ENCODE results near the gene LHFPL3.
"Not testable (repeated sequence)": the region's sequence is repeated elsewhere in the genome, so short reads cannot be mapped to it uniquely, and the experiment has no call there.

Gene LHFPL3

GRCh38 chr7:104901240-104901619 lies 572.8 kb downstream of the LHFPL3 start:
- no peak for DNase-seq (ENCODE audit: low read depth, low spot score)
- H3K4me3 ChIP-seq (ENCODE audit: low read length): no peak overlapping the region

- no peak overlapping the region for H3K4me3 ChIP-seq (ENCODE audit: low read length)
- no peak for DNase-seq (ENCODE audit: low read depth, low spot score)
Measured at GRCh38 chr7:104902183-104902582, 573.8 kb downstream of the LHFPL3 start.

DNA sequence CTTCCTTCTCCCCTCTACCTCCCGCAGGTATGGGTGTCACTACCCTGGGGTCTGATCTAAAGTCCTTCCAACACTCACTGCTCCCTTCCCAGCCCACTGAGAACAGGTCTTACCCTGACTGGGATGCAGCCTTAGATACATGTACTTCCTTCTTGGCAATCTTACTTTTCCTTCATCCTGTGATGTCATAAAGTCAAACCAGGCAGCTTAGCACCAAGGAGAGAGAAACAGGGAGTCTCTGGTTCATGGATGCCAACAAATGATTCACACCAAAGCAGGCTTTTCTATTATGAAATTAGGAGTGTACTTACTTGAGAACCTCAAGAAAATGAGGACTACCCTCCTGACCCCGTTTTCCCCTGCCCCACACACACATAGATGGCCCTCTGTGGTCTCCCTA lies 574.6 kb downstream of the LHFPL3 start:
- no peak overlapping the region for H3K4me3 ChIP-seq (ENCODE audit: low read length)
- DNase-seq (ENCODE audit: low read depth, low spot score): no peak

- H3K4me3 ChIP-seq (ENCODE audit: low read length): no peak overlapping the region
- DNase-seq (ENCODE audit: low read depth, low spot score): no peak
Measured at GRCh38 chr7:104903846-104904245, 575.4 kb downstream of the LHFPL3 start.

- no peak overlapping the region for H3K4me3 ChIP-seq (ENCODE audit: low read length)
- no peak for DNase-seq (ENCODE audit: low read depth, low spot score)
Measured at GRCh38 chr7:104906032-104906431, 577.6 kb downstream of the LHFPL3 start.

DNA sequence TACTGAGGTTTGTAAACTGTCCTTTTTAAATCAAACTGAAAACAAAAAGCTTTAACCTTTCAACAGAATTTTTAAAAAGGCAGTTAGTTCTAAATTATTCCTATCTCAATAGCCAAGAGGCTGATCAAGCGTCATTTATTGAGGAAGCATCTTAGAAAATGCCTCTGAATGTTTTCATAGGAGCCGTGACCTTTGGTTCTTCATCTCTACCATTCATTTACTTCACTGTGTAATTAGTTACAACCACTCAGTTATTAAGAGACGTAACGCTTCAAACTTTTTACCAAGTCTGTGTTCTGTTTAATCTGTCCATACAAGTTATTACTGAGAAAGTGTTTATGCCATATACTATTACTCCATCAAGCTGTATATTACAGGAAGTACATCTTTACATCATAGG lies 578.2 kb downstream of the LHFPL3 start:
- H3K4me3 ChIP-seq (ENCODE audit: low read length): no peak overlapping the region
- no peak for DNase-seq (ENCODE audit: low read depth, low spot score)

DNA sequence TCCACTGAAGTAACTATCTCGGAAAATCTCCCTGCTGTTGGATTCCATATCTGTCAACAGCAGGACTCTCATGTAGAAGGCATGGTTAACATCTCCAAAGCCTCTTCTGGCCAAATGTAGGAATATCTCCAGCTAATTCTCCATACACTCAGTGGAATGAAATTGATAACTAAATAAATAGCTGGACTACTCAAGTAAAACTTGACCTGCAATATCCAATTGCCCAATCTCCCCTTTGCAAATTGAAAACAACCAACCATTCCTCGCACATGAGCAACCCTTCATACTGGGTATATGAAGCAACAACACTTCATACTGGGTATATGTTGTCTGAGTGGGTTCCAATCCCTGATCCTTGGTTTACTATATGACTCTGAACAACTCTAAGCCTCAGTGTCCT lies 580.2 kb downstream of the LHFPL3 start:
- no peak for DNase-seq (ENCODE audit: low read depth, low spot score)
- H3K4me3 ChIP-seq (ENCODE audit: low read length): no peak overlapping the region

- H3K4me3 ChIP-seq (ENCODE audit: low read length): no peak overlapping the region
- DNase-seq (ENCODE audit: low read depth, low spot score): no peak
Measured at GRCh38 chr7:104909096-104909495, 580.7 kb downstream of the LHFPL3 start.

- H3K4me3 ChIP-seq (ENCODE audit: low read length): no peak overlapping the region
- no peak for DNase-seq (ENCODE audit: low read depth, low spot score)
Measured at GRCh38 chr7:104914421-104914820, 586.0 kb downstream of the LHFPL3 start.

GRCh38 chr7:104921596-104921995 lies 593.2 kb downstream of the LHFPL3 start:
- no peak for DNase-seq (ENCODE audit: low read depth, low spot score)

DNA sequence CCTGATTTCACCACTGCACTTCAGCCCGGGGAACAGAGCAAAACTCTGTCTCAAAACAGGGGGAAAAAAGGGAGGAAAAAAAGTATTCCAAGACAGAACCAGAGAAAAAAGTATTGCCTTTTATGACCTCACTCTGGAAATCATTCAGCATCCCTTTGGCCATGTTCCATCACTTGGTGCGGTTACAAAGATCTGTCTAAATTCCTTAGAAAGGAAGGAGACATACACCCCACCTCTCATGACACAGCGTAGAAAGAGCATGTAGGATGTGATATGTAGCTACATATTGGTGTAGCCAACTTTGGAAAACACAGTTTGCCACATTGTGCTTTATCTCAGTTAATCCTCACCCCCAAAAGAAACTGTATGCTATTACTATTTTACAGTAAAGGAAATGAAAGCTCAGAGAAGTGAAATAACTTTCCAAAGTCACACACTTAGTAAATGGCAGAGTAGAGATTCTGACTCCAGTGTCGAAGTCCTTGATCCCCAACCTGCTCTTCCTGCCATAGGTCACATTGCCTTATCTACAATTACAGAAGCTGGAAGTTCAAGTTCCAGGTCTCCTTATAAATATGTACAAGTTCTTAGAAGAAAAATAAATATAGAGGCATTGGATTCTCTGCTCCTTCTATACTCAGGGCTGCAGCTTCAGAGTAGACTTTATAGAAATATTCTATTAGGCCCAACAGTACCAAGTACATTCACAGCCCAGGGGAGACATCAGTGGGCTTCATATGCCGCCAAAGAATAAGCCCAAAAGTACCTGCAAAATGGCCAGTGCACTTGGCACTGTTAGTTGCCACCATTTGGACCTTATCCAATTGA lies 594.0 kb downstream of the LHFPL3 start:
- DNase-seq (ENCODE audit: low read depth, low spot score): no peak
- H3K4me3 ChIP-seq (ENCODE audit: low read length): no peak overlapping the region

More at GRCh38 chr7:104921596-104921995, 593.2 kb downstream of the LHFPL3 start:
- no peak overlapping the region for H3K4me3 ChIP-seq (ENCODE audit: low read length)

DNA sequence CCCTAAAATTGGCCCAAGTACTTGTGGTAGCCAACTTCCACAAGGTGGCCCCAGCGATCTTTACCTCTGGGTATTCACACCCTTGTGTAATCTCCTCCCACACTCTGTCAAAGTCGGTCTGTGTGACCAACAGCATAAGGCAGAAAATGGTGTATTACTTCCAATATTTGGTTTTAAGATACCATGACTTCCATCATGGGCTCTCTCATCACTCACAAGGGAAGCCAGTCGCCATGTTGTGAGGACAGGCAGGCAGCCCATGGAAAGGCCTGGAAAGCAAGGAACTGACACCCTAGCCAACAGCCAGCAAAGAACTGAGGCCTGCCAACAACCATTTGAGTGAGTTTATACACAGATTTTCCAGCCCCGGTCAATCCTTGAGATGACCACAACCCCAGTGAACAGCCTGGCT lies 594.6 kb downstream of the LHFPL3 start:
- DNase-seq (ENCODE audit: low read depth, low spot score): peak; percentile 54

DNA sequence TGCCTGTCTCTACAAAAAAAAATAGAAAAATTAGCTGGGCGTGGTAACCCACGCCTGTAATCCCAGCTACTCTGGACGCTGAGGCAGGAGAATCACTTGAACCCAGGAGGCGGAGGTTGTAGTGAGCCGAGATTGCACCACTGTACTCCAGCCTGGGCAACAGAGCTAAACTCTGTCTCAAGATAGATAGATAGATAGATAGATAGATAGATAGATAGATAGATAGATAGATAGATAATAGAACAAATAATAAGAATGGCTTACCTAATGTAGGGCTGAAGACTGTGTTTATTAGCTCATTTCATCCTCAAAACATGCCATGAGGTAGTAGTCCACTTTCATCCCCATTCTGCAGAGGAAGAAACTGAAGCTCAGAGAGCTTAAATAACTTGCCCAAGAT lies 597.8 kb downstream of the LHFPL3 start:
- not testable (repeated sequence) for H3K4me3 ChIP-seq (ENCODE audit: low read length); DNase-seq (ENCODE audit: low read depth, low spot score)

More for the DNA sequence above, 594.6 kb downstream of the LHFPL3 start:
- no peak overlapping the region for H3K4me3 ChIP-seq (ENCODE audit: low read length)

GRCh38 chr7:104926601-104927041 lies 598.2 kb downstream of the LHFPL3 start:
- no peak overlapping the region for H3K4me3 ChIP-seq (ENCODE audit: low read length)
- DNase-seq (ENCODE audit: low read depth, low spot score): no peak

DNA sequence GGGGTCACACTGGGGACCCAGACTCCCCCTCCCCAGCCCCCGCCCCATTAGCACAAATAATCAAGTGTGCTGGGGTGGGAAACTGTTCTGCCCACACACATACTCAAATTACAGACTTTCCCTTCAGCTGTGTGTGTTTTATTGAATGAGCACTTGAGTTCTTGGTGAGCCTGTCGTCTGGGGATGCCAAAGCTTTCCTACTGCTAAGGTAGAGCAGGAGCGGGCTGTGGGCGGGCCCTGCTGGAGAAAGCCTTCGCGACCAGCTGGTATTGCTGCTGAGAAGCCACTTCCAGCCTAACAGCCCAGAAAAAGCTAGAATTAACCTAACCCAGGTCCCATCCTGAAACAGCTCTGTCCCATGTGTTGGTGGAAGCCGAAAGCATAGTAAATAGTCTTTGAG lies 598.7 kb downstream of the LHFPL3 start:
- H3K4me3 ChIP-seq (ENCODE audit: low read length): no peak overlapping the region
- no peak for DNase-seq (ENCODE audit: low read depth, low spot score)

DNA sequence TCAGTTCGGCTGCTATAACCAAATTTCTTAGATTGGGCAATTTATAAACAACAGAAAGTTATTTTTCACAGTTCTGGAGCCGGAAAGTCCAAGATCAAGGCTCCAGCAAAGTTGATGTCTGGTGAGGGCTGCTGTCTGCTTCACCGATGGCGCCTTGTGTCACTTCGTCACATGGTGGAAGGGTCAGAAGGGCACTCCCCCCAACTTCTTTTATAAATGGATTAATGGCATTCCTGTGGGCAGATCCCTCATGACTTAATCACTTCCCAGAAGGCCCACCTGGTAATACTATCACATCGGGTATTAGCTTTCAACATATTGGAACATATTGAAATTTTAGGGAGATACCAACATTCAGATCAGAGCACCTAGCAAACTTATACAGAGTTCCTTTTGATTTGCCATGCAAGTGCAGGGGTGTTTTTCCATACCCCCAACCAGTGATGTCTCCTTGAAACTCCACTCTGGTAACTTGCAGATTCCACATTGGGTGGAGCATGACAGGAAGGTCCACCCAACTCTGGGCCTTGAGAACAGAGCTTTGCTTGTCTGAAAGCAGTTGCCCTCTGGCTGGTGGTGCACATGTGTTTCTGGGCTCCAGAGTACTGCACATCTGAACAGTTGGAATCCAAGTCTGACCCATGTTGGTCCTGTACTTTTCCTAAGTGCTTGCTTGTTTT lies 600.5 kb downstream of the LHFPL3 start:
- DNase-seq (ENCODE audit: low read depth, low spot score): no peak
- H3K4me3 ChIP-seq (ENCODE audit: low read length): no peak overlapping the region

- H3K4me3 ChIP-seq (ENCODE audit: low read length): no peak overlapping the region
- DNase-seq (ENCODE audit: low read depth, low spot score): no peak
Measured at GRCh38 chr7:104929921-104930320, 601.5 kb downstream of the LHFPL3 start.

DNA sequence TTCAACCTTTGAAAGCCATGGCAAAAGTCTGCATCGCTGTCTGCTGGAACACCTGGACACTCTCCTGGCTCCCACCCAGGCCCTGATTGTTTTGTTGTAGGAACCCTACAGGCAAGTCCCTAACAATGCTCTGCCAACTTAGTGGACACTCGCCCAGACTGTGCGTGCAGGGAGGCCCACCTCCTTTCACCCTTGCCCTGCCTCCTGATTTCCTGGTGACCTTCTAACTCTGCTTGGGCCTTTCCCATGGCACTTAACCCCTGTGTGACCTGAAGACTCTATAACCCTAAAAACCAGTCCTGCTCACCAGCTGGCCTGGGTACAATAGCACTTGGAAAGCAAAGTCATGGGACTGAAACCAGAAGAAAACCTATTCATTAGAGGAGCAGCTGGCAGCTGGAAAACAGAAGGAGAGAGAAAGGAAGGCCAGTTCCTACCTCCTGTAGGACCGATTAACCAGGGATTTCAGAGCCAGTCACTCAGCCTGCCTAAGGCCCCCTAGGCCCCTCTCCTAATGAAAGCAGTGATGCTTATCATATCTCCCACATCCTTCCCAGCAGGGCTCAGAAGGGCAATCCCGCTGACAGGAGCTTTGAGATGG lies 602.9 kb downstream of the LHFPL3 start:
- DNase-seq (ENCODE audit: low read depth, low spot score): no peak

DNA sequence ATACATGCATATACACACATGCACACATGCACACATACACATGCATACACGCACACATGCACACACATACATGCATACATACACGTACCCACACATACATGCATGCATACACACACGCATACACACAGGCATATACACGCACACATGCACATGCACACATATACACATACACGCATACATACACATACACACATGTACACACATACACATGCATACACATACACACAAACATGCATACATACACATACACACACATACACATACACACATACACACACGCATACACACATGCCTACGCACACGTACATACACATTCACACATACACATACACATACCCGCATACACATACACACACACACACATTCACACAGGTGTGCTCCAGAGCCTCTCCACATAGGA lies 604.6 kb downstream of the LHFPL3 start:
- DNase-seq (ENCODE audit: low read depth, low spot score): no peak
- H3K4me3 ChIP-seq (ENCODE audit: low read length): no peak overlapping the region

More for the DNA sequence above, 602.9 kb downstream of the LHFPL3 start:
- no peak overlapping the region for H3K4me3 ChIP-seq (ENCODE audit: low read length)

DNA sequence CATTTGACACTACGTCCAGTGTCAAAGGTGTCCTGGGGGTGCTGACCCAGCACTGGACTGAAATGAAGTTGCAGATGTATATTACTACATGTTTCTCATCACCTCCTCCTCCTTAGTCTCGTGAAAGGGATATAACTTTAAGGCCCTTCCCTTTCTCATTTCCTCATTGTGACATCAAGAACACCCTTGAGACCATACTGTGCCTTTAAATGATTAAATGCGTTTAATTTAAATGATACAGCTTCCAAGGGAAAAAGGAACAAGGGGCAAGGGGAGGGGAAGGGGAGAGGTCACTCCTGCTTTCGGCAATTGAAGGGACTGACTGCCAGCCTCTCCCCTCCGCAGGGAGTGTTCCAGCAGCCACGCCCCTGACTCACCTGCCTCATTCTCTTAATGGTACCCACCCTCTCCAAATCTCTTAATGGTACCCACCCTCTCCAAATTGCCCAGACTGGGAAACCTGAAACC lies 605.2 kb downstream of the LHFPL3 start:
- no peak overlapping the region for H3K4me3 ChIP-seq (ENCODE audit: low read length)
- DNase-seq (ENCODE audit: low read depth, low spot score): no peak
